Mesendoderm (in vitro differentiated cells): Measurements from ENCODE around the gene STEAP1B.
"Not testable (repeated sequence)": the region's sequence is repeated elsewhere in the genome, so short reads cannot be mapped to it uniquely, and the experiment has no call there.

ENCODE experiments used
- DNase-seq: peaks from one replicate; pipeline ENCODE4 v3.0.0; 2013
- H2AK5ac ChIP-seq: 2 replicates; pipeline ENCODE4 v1.6.1; 2013; ENCODE audit warnings: low read length, inconsistent platforms
- H2BK120ac ChIP-seq: 2 replicates; pipeline ENCODE4 v1.6.1; 2013; ENCODE audit warnings: low read depth, mild to moderate bottlenecking, low read length, moderate library complexity, mixed read lengths
- H2BK15ac ChIP-seq: replicated peaks from 2 replicates; pipeline ENCODE4 v1.6.1; 2013; ENCODE audit warnings: low read depth, mild to moderate bottlenecking, moderate library complexity
- H2BK5ac ChIP-seq: 2 replicates; pipeline ENCODE4 v1.6.1; 2013; ENCODE audit warnings: low read length, inconsistent platforms
- H3K18ac ChIP-seq: 2 replicates; pipeline ENCODE4 v1.6.1; 2013; ENCODE audit warnings: mild to moderate bottlenecking, low read length, mixed read lengths
- H3K23ac ChIP-seq: one replicate; pipeline ENCODE4 v1.6.1; 2013; ENCODE audit warnings: low read length
- H3K27ac ChIP-seq: 2 replicates; pipeline ENCODE4 v1.5.1; 2013; ENCODE audit warnings: low read depth, mild to moderate bottlenecking, inconsistent platforms, low read length, moderate library complexity
- H3K27me3 ChIP-seq: 2 replicates; pipeline ENCODE4 v1.6.1; 2013; ENCODE audit warnings: low read length, control low read depth, mild to moderate bottlenecking, inconsistent platforms; ENCODE audit not compliant: insufficient read depth, poor library complexity
- H3K36me3 ChIP-seq: 2 replicates; pipeline ENCODE4 v1.6.1; 2013; ENCODE audit warnings: low read length, inconsistent platforms; ENCODE audit not compliant: control insufficient read depth, insufficient read depth
- H3K4ac ChIP-seq: one replicate; pipeline ENCODE4 v1.6.1; 2013; ENCODE audit warnings: low read depth, mild to moderate bottlenecking, low read length, moderate library complexity
- H3K4me1 ChIP-seq: 2 replicates; pipeline ENCODE4 v1.6.1; 2013; ENCODE audit warnings: low read depth, low read length, inconsistent platforms; ENCODE audit not compliant: control insufficient read depth
- H3K4me2 ChIP-seq: 2 replicates; pipeline ENCODE4 v1.6.1; 2013; ENCODE audit warnings: low read length
- H3K4me3 ChIP-seq: 2 replicates; pipeline ENCODE4 v1.5.1; 2013; ENCODE audit warnings: mild to moderate bottlenecking, low read length
- H3K56ac ChIP-seq: one replicate; pipeline ENCODE4 v1.6.1; 2013; ENCODE audit warnings: low read length
- H3K79me1 ChIP-seq: 2 replicates; pipeline ENCODE4 v1.6.1; 2013; ENCODE audit warnings: low read length, inconsistent platforms
- H3K79me2 ChIP-seq: 2 replicates; pipeline ENCODE4 v1.6.1; 2013; ENCODE audit warnings: mild to moderate bottlenecking, low read length; ENCODE audit not compliant: control insufficient read depth, insufficient read depth
- H3K9ac ChIP-seq: 2 replicates; pipeline ENCODE4 v1.6.1; 2013; ENCODE audit warnings: low read length, inconsistent platforms
- H4K5ac ChIP-seq: one replicate; pipeline ENCODE4 v1.6.1; 2013; ENCODE audit warnings: low read length
- H4K8ac ChIP-seq: one replicate; pipeline ENCODE4 v1.6.1; 2013; ENCODE audit warnings: low read depth, mild to moderate bottlenecking, control low read depth, low read length, moderate library complexity
- WGBS: extraction: QIAGEN DNeasy Blood & Tissue Kit; methylation state at CpG from one replicate; pipeline ENCODE4 v1.1.7; 2013; ENCODE audit warnings: low lambda C conversion rate, missing lambda C conversion rate; ENCODE audit not compliant: insufficient coverage; ENCODE audit errors: extremely low coverage; 5-methylcytosine and 5-hydroxymethylcytosine counted together

STEAP1B gene

DNA sequence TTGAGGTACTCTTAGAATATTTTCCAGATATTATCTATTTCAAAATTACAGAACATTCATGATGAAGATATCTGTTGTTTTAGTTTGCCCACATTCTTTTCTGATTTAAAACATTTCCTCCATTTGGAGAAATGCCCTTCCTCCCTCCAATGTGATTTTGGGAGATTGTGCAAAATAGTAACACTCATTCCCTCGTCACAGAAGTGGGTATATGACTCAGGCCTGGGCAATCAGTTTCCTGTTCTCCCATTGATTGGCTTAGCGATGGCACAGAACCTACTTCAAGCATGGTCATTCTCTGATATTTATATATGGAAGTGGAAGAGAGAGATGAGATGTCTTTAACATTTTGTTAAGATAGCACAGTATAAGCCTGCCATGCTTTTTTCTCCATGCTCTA is 3.1 kb downstream of the STEAP1B start:
- not testable (repeated sequence) for H3K27ac ChIP-seq, H3K4me3 ChIP-seq, H3K4me1 ChIP-seq, H3K18ac ChIP-seq, H3K79me1 ChIP-seq, DNase-seq, H3K79me2 ChIP-seq, H3K4ac ChIP-seq, H3K9ac ChIP-seq, H3K27me3 ChIP-seq, H2BK15ac ChIP-seq, H3K23ac ChIP-seq, H2AK5ac ChIP-seq, H2BK5ac ChIP-seq, H2BK120ac ChIP-seq, H4K8ac ChIP-seq, H3K36me3 ChIP-seq, H3K4me2 ChIP-seq, H4K5ac ChIP-seq, H3K56ac ChIP-seq
- no CpG with 5 or more reads among the region's 2 CpGs for WGBS

DNA sequence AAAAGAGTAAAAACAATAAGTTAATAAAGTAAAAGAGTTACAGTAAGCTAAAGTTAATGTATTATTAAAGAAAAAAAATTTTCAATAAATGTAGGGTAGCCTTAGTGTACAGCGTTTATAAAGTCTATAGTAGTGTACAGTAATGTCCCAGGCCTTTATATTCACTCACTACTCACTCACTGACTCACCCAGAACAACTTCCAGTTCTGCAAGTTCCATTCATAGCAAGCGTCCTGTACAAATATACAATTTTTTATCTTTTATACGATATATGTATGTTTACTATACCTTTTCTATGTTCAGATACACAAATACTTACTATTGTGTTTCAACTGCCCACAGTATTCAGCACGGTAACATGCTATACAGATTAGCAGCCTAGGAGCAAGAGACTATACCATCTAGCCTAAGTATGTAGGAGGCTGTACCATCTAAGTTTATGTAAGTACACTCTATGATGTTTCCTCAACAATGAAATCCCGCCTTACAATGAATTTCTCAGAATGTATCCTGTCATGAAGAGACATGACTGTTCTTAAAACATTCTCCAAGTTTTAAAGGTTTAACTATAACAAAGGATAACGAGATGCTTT is 3.6 kb downstream of the STEAP1B start:
- H3K18ac ChIP-seq, H3K4me2 ChIP-seq, H3K4me1 ChIP-seq, H3K27me3 ChIP-seq, H2BK15ac ChIP-seq, H2AK5ac ChIP-seq, H3K56ac ChIP-seq, H2BK120ac ChIP-seq, H3K4me3 ChIP-seq, H3K79me1 ChIP-seq, H3K36me3 ChIP-seq, H3K9ac ChIP-seq, H4K5ac ChIP-seq, H3K4ac ChIP-seq, H3K23ac ChIP-seq, H2BK5ac ChIP-seq, H3K79me2 ChIP-seq, DNase-seq, H3K27ac ChIP-seq, H4K8ac ChIP-seq: not testable (repeated sequence)
- 100% methylated on average over 2 of the region's 6 CpGs for WGBS

DNA sequence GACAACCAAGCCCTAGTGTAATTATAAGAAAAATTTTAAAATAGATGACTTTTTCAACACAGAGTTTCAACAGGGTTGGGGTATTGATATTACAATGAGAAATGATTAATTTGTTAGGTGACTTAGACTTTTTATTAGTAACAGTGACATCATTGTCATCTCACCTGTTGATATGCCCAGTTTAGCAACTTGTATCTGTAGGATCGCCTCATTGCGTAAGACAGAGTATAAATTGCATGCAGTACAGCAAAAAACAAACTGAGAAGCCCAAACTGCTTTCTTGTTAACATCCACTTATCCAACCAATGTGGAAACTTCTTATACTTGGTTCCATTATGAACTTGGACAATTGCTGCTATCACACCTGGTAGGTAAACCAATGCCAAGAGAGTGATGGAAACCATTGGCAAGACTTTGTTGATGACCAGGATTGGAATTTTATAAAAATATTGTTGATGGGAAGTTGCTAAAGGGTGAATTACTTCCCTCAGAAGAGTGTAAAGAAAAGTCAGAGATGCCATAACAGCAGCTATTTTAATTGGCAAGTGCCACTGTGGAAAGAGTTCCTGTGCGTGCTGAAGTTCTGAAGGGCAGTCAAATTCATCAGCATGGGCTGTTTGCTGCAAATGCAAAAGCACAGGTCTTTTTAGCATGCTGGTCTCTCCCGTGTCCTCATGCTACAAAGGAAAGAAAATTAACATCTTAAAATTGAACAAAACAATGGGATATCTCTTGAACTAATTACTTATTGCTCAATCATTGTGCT is 6.6 kb downstream of the STEAP1B start:
- not testable (repeated sequence) for H3K56ac ChIP-seq, DNase-seq, H3K36me3 ChIP-seq, H2BK5ac ChIP-seq, H3K4me2 ChIP-seq, H3K18ac ChIP-seq, H3K4me1 ChIP-seq, H3K27ac ChIP-seq, H3K9ac ChIP-seq, H3K79me2 ChIP-seq, H3K4ac ChIP-seq, H2AK5ac ChIP-seq, H3K79me1 ChIP-seq, H2BK120ac ChIP-seq, H3K4me3 ChIP-seq, H3K27me3 ChIP-seq, H4K8ac ChIP-seq, H2BK15ac ChIP-seq, H4K5ac ChIP-seq, H3K23ac ChIP-seq
- no CpG with 5 or more reads among the region's 4 CpGs for WGBS

DNA sequence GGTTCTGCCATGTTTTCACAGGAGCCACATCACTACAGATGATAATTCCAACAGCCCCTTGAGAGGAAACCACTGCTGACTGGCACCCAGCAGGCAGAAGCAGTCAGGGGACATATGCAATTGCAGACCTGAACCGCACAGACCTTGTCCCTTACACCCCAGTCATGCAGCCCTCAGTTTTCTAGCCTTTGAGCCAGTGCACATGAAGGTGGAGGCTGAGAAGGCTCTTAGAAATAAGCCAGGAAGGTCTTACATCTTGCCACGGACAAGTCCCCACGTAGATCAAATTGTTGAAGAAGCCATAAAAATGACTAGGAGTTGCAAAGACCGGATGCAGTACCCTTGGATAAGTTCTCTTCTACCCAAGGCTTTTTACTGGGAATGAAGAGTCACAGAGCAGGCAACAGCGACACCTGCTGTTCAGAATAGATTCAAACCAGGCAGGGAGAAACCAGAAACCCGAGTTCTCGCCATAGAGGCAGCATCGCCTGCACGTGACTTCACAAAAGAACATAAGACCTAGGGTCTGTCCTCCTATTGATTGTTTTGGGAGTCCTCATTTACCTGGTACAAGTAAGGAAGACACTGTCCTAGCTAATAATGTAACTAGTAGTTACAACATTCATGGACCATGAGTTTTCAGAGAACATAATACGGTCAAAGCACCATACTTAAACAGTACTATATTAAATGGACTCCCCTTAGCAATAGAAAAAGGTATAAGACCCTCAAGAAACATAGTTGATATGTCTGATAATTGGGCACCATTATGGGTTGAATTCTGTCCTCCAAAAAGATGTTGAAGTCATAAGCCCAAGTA is 11.1 kb downstream of the STEAP1B start:
- Histone ChIP-seq H3K4me2 (no peak overlapping the region), H3K36me3 (no peaks in the 10 kb centered on the region), H3K27ac (no peak overlapping the region), H2BK15ac (no peak overlapping the region), H3K4me3 (no peak overlapping the region), H2BK120ac (no peak overlapping the region), H3K4ac (no peak overlapping the region), H3K23ac (no peak overlapping the region), H3K79me2 (no peaks in the 10 kb centered on the region), H2BK5ac (no peak overlapping the region), H3K9ac (no peak overlapping the region), H3K79me1 (no peaks in the 10 kb centered on the region), H2AK5ac (no peak overlapping the region), H3K4me1 (peaks cover 2% of the 10 kb centered on the region), H3K27me3 (no peaks in the 10 kb centered on the region), H4K8ac (no peak overlapping the region), H3K56ac (peak overlapping the region; percentile 26), H4K5ac (no peak overlapping the region), H3K18ac (no peak overlapping the region)
- WGBS, result no CpG with 5 or more reads among the region's 10 CpGs
- DNase-seq, result peak; percentile 83

DNA sequence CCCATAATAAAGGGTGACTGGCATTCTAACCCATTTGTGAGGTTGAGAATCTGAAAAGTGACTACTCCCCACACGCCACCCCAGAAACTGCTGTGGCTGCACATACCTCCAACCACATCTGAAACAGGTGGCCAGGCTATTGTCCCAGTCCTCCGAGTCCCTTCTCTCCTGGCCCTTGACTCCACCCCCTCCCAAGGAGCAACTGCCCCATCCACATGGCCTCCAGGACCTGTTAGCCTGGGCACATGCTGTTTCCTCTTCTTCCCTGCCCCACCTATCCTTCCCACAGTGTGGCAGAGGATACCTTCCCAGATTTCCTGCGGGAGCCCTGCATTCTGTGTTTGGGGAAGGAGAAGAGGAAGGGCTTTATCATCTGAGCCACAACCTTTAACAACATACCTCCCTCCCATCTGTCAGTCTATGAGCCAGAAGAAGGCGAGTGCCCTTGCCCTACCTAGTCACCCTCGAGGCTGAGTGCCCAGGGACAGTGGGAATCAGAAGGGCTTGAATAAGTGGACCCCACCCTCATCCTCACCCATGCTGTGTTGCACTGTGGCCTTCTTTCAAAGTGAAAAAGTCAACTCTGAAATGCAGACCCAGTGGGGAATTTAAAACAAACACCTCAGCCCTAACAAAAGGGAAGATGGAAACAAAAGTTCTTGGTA is 11.9 kb downstream of the STEAP1B start:
- Histone ChIP-seq H2BK5ac (no peak overlapping the region), H3K4ac (no peak overlapping the region), H3K79me1 (no peaks in the 10 kb centered on the region), H3K27me3 (no peaks in the 10 kb centered on the region), H4K5ac (no peak overlapping the region), H3K36me3 (no peaks in the 10 kb centered on the region), H3K4me3 (no peak overlapping the region), H3K23ac (no peak overlapping the region), H2AK5ac (peak overlapping the region; percentile 35), H2BK15ac (no peak overlapping the region), H2BK120ac (no peak overlapping the region), H3K9ac (no peak overlapping the region), H3K4me2 (no peak overlapping the region), H3K27ac (no peak overlapping the region), H3K56ac (peak overlapping the region; percentile 12), H3K4me1 (peaks cover 2% of the 10 kb centered on the region), H4K8ac (no peak overlapping the region), H3K79me2 (no peaks in the 10 kb centered on the region), H3K18ac (no peak overlapping the region)
- WGBS, result no CpG with 5 or more reads among the region's 5 CpGs
- DNase-seq, result no peak
